Neural cell (in vitro differentiated cells): Measurements from ENCODE around the gene EPPIN. TPM values are rescaled to one million over a fixed set of nuclear protein-coding genes. Genes with fewer than 3 reads are reported as not detected.

Experiments
- H2AFZ ChIP-seq: fragments of 200-600, 300-800 bp; sonication (generic), shearing (Covaris generic); 2 replicates; pipeline ENCODE4 v1.6.0; 2014; ENCODE audit warnings: low read depth, mild to moderate bottlenecking, antibody characterized with exemption, low read length, moderate library complexity
- H3F3A ChIP-seq: fragments of 200-600 bp; shearing (Covaris generic); 2 replicates; pipeline ENCODE4 v1.6.1; 2016; ENCODE audit warnings: mild to moderate bottlenecking, moderate library complexity, mixed read lengths, antibody characterized with exemption, low read length; ENCODE audit not compliant: insufficient read depth, poor library complexity, severe bottlenecking
- H3K27ac ChIP-seq: fragments of 200-600, 300-800 bp; sonication (generic), shearing (Covaris generic); 2 replicates; pipeline ENCODE4 v1.5.1; 2014; ENCODE audit warnings: mild to moderate bottlenecking, low read length, moderate library complexity
- H3K27me3 ChIP-seq: fragments of 300-800, 200-600 bp; sonication (generic), shearing (Covaris generic); 2 replicates; pipeline ENCODE4 v1.6.0; 2014; ENCODE audit warnings: mild to moderate bottlenecking, low read depth, low read length, moderate library complexity; ENCODE audit not compliant: insufficient read depth
- H3K36me3 ChIP-seq: fragments of 300-800, 200-600 bp; sonication (generic), shearing (Covaris generic); 2 replicates; pipeline ENCODE4 v1.5.1; 2014; ENCODE audit warnings: mild to moderate bottlenecking, antibody characterized with exemption, low read length, moderate library complexity; ENCODE audit not compliant: insufficient read depth
- H3K4me2 ChIP-seq: fragments of 300-800, 200-600 bp; sonication (generic), shearing (Covaris generic); 2 replicates; pipeline ENCODE4 v1.6.0; 2014; ENCODE audit warnings: mild to moderate bottlenecking, low read length
- H3K4me3 ChIP-seq: fragments of 300-800, 200-600 bp; sonication (generic), shearing (Covaris generic); 2 replicates; pipeline ENCODE4 v1.5.1; 2014; ENCODE audit warnings: mild to moderate bottlenecking, low read length, moderate library complexity
- H3K79me2 ChIP-seq: fragments of 200-600 bp; shearing (Covaris generic); replicated peaks from 2 replicates; pipeline ENCODE4 v1.6.0; 2014; ENCODE audit warnings: mild to moderate bottlenecking, low read length, moderate library complexity; ENCODE audit not compliant: insufficient read depth
- H3K9ac ChIP-seq: fragments of 300-800, 200-600 bp; sonication (generic), shearing (Covaris generic); 2 replicates; pipeline ENCODE4 v1.6.1; 2016; ENCODE audit warnings: mild to moderate bottlenecking, low read length, mixed read lengths
- H3K9me2 ChIP-seq: fragments of 200-600 bp; shearing (Covaris generic); 2 replicates; pipeline ENCODE4 v1.6.1; 2016; ENCODE audit warnings: mild to moderate bottlenecking, low read length, mixed read lengths; ENCODE audit not compliant: insufficient read depth
- H3K9me3 ChIP-seq: fragments of 200-600, 300-800 bp; sonication (generic), shearing (Covaris generic); 2 replicates; pipeline ENCODE4 v1.6.1; 2016; ENCODE audit warnings: mild to moderate bottlenecking, mixed run types, low read length, moderate library complexity, mixed read lengths
- H4K20me1 ChIP-seq: fragments of 200-600 bp; shearing (Covaris generic); 2 replicates; pipeline ENCODE4 v1.6.1; 2016; ENCODE audit warnings: mild to moderate bottlenecking, mixed run types; ENCODE audit not compliant: insufficient read depth
- CTCF ChIP-seq: fragments of 450-650 bp; IDR thresholded peaks from 2 replicates; pipeline ENCODE4 v1.5.1; 2014; ENCODE audit warnings: antibody characterized with exemption, mild to moderate bottlenecking, moderate library complexity; ENCODE audit not compliant: poor library complexity, severe bottlenecking
- EP300 ChIP-seq: fragments of 450-650 bp; conservative IDR thresholded peaks from 2 replicates; pipeline ENCODE4 v1.6.1; 2014; ENCODE audit warnings: antibody characterized with exemption, mild to moderate bottlenecking, moderate library complexity; ENCODE audit not compliant: poor library complexity, severe bottlenecking
- EZH2 ChIP-seq: fragments of 200-600, 300-800 bp; shearing (Covaris generic), sonication (generic); IDR thresholded peaks from 2 replicates; pipeline ENCODE4 v1.6.1; 2014; ENCODE audit warnings: antibody characterized with exemption, low read length, borderline replicate concordance, mild to moderate bottlenecking; ENCODE audit not compliant: insufficient read depth, poor library complexity, severe bottlenecking
- MXI1 ChIP-seq: fragments of 450-650 bp; conservative IDR thresholded peaks from 2 replicates; pipeline ENCODE4 v1.6.1; 2014; ENCODE audit warnings: antibody characterized with exemption, mild to moderate bottlenecking; ENCODE audit not compliant: poor library complexity, severe bottlenecking
- POLR2AphosphoS5 ChIP-seq: IDR thresholded peaks from 2 replicates; pipeline ENCODE4 v1.6.1; 2012
- RAD21 ChIP-seq: fragments of 450-650 bp; conservative IDR thresholded peaks from 2 replicates; pipeline ENCODE4 v1.6.1; 2014; ENCODE audit warnings: antibody characterized with exemption, mild to moderate bottlenecking, moderate library complexity
- REST ChIP-seq: IDR thresholded peaks from 2 replicates; pipeline ENCODE4 v1.6.1; 2012; ENCODE audit warnings: borderline replicate concordance
- SMC3 ChIP-seq: fragments of 450-650 bp; conservative IDR thresholded peaks from 2 replicates; pipeline ENCODE4 v1.6.1; 2014; ENCODE audit warnings: antibody characterized with exemption, mild to moderate bottlenecking, moderate library complexity; ENCODE audit not compliant: poor library complexity
- TAF1 ChIP-seq: IDR thresholded peaks from 2 replicates; pipeline ENCODE4 v1.6.1; 2012; ENCODE audit warnings: low read depth
- polyA plus RNA-seq: library from polyadenylated mRNA; depleted of rRNA; stranded (reverse); fragments of >200 nt; gene quantifications from 2 replicates; pipeline ENCODE4 v1.2.3, GENCODE V29; 2014

Gene EPPIN
- polyA plus RNA-seq, 1 donor from 2014 or later = not detected

- Histone ChIP-seq H3K9ac (no peak overlapping the region), H3F3A (no peaks in the 10 kb centered on the region), H3K36me3 (no peaks in the 10 kb centered on the region), H4K20me1 (no peaks in the 10 kb centered on the region), H3K27ac (no peak overlapping the region), H3K9me2 (no peaks in the 10 kb centered on the region), H3K79me2 (no peaks in the 10 kb centered on the region), H3K4me2 (no peak overlapping the region), H3K4me3 (no peak overlapping the region), H2AFZ (no peak overlapping the region), H3K27me3 (no peaks in the 10 kb centered on the region), H3K9me3 (no peaks in the 10 kb centered on the region)
- TF ChIP-seq CTCF (peak; percentile 37), POLR2AphosphoS5 (no peak)
Measured at GRCh38 chr20:45592574-45593189, 45.5 kb upstream of the EPPIN start.

GRCh38 chr20:45589725-45590124 is 42.5 kb upstream of the EPPIN start:
- Histone ChIP-seq H3K79me2 (no peaks in the 10 kb centered on the region), H3K4me2 (no peak overlapping the region), H3K9me3 (no peaks in the 10 kb centered on the region), H3F3A (no peaks in the 10 kb centered on the region), H3K27me3 (no peaks in the 10 kb centered on the region), H2AFZ (no peak overlapping the region), H3K9me2 (no peaks in the 10 kb centered on the region), H4K20me1 (no peaks in the 10 kb centered on the region), H3K9ac (no peak overlapping the region), H3K36me3 (no peaks in the 10 kb centered on the region), H3K27ac (no peak overlapping the region), H3K4me3 (no peak overlapping the region)
- TF ChIP-seq SMC3 (no peak), CTCF (no peak), TAF1 (no peak), RAD21 (no peak), EZH2 (no peak), EP300 (no peak), REST (no peak), POLR2AphosphoS5 (no peak), MXI1 (no peak)
